PC-9 (cell line): Measurements from ENCODE around the gene HRH4. TPM values are rescaled to one million over a fixed set of nuclear protein-coding genes. Genes with fewer than 3 reads are reported as not detected.
A peak's percentile ranks its signal among the peaks of the same experiment; 100 is the strongest.

Experiments used
- Bru-seq: library from RNA; stranded (reverse); fragments of 400-500 nt; gene quantifications from one replicate; lab custom pipeline; 2021; lab: Mats Ljungman, UMichigan
- BruChase-seq, 2 experiments: library from RNA; stranded (reverse); fragments of 400-500 nt; gene quantifications; one replicate each; lab custom pipeline; 2021; lab: Mats Ljungman, UMichigan
- BruUV-seq: library from RNA; stranded (reverse); fragments of 400-500 nt; replicated peaks from 2 replicates; lab custom pipeline; 2021; lab: Mats Ljungman, UMichigan
- CTCF ChIA-PET: fragments of 300-600 bp; sonication (Branson Sonifier 250); formaldehyde crosslinking; loops from one replicate; lab custom pipeline; 2022; ENCODE audit warnings: antibody characterized with exemption; lab: Charles Lee
- POLR2A ChIA-PET: fragments of 300-600 bp; sonication (Branson Sonifier 250); formaldehyde crosslinking; loops from one replicate; lab custom pipeline; 2022; ENCODE audit warnings: antibody characterized with exemption; ENCODE audit not compliant: unreplicated experiment; lab: Charles Lee
- DNase-seq, 2 experiments: peaks; one replicate each; pipeline versions ENCODE4 v3.0.0 to v3.0.0-alpha.2; 2015 to 2022; ENCODE audit warnings: mixed read lengths in 1 of 2
- H2AFZ ChIP-seq: fragments of 200-600 bp; sonication (generic); 2 replicates; pipeline ENCODE4 v1.8.1; 2017; ENCODE audit warnings: antibody characterized with exemption
- H3F3A ChIP-seq: fragments of 200-600 bp; sonication (generic); 2 replicates; pipeline ENCODE4 v1.8.1; 2017; ENCODE audit warnings: antibody characterized with exemption, mild to moderate bottlenecking, low read depth; ENCODE audit not compliant: insufficient read depth
- H3K27ac ChIP-seq: fragments of 200-600 bp; sonication (generic); 2 replicates; pipeline ENCODE4 v1.6.1; 2016; ENCODE audit warnings: mixed run types
- H3K27me3 ChIP-seq: fragments of 200-600 bp; sonication (generic); 2 replicates; pipeline ENCODE4 v1.6.1; 2016; ENCODE audit warnings: low read depth, mixed run types; ENCODE audit not compliant: insufficient read depth
- H3K36me3 ChIP-seq: fragments of 200-600 bp; sonication (generic); 2 replicates; pipeline ENCODE4 v1.6.1; 2016; ENCODE audit warnings: low read depth, mixed run types
- H3K4me1 ChIP-seq: fragments of 200-600 bp; sonication (generic); replicated peaks from 2 replicates; pipeline ENCODE4 v1.6.1; 2016; ENCODE audit warnings: mixed run types; ENCODE audit not compliant: insufficient read depth
- H3K4me2 ChIP-seq: fragments of 200-600 bp; sonication (generic); 2 replicates; pipeline ENCODE4 v1.6.1; 2017; ENCODE audit warnings: mixed run types
- H3K4me3 ChIP-seq: fragments of 200-600 bp; sonication (generic); 2 replicates; pipeline ENCODE4 v1.6.1; 2016; ENCODE audit warnings: mixed run types
- H3K79me2 ChIP-seq: fragments of 200-600 bp; sonication (generic); 2 replicates; pipeline ENCODE4 v1.6.1; 2017; ENCODE audit warnings: low read depth, mixed run types
- H3K9me2 ChIP-seq: fragments of 200-600 bp; sonication (generic); 2 replicates; pipeline ENCODE4 v1.8.1; 2017; ENCODE audit warnings: mild to moderate bottlenecking; ENCODE audit not compliant: insufficient read depth
- H3K9me3 ChIP-seq: fragments of 200-600 bp; sonication (generic); 2 replicates; pipeline ENCODE4 v1.8.1; 2016; ENCODE audit warnings: low read depth; ENCODE audit not compliant: insufficient read depth
- H4K20me1 ChIP-seq: fragments of 200-600 bp; sonication (generic); 2 replicates; pipeline ENCODE4 v1.8.1; 2017; ENCODE audit not compliant: insufficient read depth
- EZH2 ChIP-seq: fragments of 200-600 bp; sonication (generic); IDR thresholded peaks from 2 replicates; pipeline ENCODE4 v1.8.0; 2017; ENCODE audit warnings: antibody characterized with exemption, low read depth
- intact Hi-C: fragments of 100-400 bp; cut with micrococcal nuclease; formaldehyde crosslinking; loops from one replicate; pipeline ENCODE4 v1.10.0; 2022; ENCODE audit not compliant: unreplicated experiment
- long read RNA-seq: library from polyadenylated mRNA; stranded (forward); transcript quantifications from one replicate; pipeline ENCODE4 v2.0.0, GENCODE V29; 2022
- total RNA-seq: library from RNA; stranded (reverse); gene quantifications from 2 replicates; pipeline ENCODE4 v1.2.3, GENCODE V29; 2021
- TF ChIP-seq, protein P1 (sequence below): fragments of 200-600 bp; sonication (generic); conservative IDR thresholded peaks from 2 replicates; pipeline ENCODE4 v1.6.1; 2017; ENCODE audit warnings: mixed run types, antibody characterized with exemption, mild to moderate bottlenecking, moderate library complexity

The HRH4 gene, protein sequence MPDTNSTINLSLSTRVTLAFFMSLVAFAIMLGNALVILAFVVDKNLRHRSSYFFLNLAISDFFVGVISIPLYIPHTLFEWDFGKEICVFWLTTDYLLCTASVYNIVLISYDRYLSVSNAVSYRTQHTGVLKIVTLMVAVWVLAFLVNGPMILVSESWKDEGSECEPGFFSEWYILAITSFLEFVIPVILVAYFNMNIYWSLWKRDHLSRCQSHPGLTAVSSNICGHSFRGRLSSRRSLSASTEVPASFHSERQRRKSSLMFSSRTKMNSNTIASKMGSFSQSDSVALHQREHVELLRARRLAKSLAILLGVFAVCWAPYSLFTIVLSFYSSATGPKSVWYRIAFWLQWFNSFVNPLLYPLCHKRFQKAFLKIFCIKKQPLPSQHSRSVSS
- total RNA-seq = 0.18 TPM in 1 of 2 replicates, not detected in the other
- Bru-seq, nascent RNA = percentile 40 among the genes with signal in this experiment
- percentile 37 among the genes with signal in this experiment for BruChase-seq, experiment 1, labeled RNA remaining after a 2-hour chase
- BruChase-seq, experiment 2, labeled RNA remaining after a 6-hour chase = percentile 26 among the genes with signal in this experiment
- long read RNA-seq = 0 reads

DNA sequence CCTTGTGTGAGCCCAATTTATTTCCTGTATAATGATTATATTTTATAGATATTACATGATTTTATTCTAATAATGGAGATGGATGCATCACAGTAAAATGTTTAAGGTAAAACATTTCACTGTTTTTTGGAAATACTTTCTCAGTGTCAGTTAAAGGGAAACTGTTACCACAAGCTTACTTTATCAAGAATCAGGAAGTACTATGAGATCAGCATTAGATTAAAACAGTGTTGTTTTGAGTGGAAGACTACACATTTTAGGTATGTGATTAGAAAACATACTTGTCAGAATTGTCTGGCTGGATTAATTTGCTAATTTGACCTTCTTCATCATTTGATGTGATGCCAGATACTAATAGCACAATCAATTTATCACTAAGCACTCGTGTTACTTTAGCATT is at the start of gene HRH4:
Gene HRH4, plus strand, starts transcription at position 250 of the 400 bp plus-strand sequence. Its CDS starts 92 bp downstream, at position 342.
- Histone ChIP-seq H4K20me1 (no peaks in the 10 kb centered on the region), H3K79me2 (no peaks in the 10 kb centered on the region), H3K4me3 (no peak within 1 kb of the TSS), H3F3A (no peaks in the 10 kb centered on the region), H3K4me2 (no peak within 1 kb of the TSS), H2AFZ (no peak within 1 kb of the TSS), H3K27me3 (no peaks in the 10 kb centered on the region), H3K9me3 (no peaks in the 10 kb centered on the region), H3K36me3 (no peaks in the 10 kb centered on the region), H3K4me1 (no peaks in the 10 kb centered on the region), H3K9me2 (no peaks in the 10 kb centered on the region), H3K27ac (no peak within 1 kb of the TSS)
- no TSS peak for BruUV-seq
- CTCF ChIA-PET = no interaction called here
- no peak for TF ChIP-seq EZH2
- TF ChIP-seq, protein P1, sequence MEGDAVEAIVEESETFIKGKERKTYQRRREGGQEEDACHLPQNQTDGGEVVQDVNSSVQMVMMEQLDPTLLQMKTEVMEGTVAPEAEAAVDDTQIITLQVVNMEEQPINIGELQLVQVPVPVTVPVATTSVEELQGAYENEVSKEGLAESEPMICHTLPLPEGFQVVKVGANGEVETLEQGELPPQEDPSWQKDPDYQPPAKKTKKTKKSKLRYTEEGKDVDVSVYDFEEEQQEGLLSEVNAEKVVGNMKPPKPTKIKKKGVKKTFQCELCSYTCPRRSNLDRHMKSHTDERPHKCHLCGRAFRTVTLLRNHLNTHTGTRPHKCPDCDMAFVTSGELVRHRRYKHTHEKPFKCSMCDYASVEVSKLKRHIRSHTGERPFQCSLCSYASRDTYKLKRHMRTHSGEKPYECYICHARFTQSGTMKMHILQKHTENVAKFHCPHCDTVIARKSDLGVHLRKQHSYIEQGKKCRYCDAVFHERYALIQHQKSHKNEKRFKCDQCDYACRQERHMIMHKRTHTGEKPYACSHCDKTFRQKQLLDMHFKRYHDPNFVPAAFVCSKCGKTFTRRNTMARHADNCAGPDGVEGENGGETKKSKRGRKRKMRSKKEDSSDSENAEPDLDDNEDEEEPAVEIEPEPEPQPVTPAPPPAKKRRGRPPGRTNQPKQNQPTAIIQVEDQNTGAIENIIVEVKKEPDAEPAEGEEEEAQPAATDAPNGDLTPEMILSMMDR = no peak
- POLR2A ChIA-PET = interaction anchor here (0.6 kb wide), 1 partner anchor 93 kb away, joined by 5 read pairs; no protein-coding TSS in a partner anchor
- intact Hi-C loops = no loop called here
- no peak for DNase-seq

DNA sequence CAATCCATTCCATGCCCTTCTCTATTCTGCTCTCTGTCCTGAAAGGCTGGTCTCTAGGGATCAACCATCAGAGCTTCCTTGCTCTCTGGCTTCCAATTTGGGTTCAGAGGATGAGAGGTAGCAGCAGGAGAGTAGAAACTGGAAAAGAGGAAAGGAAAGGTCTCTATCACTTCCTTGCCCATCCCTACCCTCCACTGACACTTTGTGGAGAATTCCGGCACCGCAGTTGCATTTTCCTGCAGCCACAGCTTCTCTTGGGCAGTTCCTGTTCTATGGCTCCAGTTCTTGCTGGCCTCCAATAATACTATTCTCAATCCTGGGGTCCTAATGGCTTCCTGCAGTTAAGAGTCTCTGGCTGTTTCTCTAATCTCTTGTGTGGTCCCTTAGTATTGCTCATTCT is 47.3 kb upstream of the HRH4 start:
- H4K20me1 ChIP-seq = no peaks in the 10 kb centered on the region
- intact Hi-C loops = no loop called here
- no peak overlapping the region for H2AFZ ChIP-seq
- no peaks in the 10 kb centered on the region for H3F3A ChIP-seq
- no peak overlapping the region for H3K4me2 ChIP-seq
- no peaks in the 10 kb centered on the region for H3K79me2 ChIP-seq
- no peaks in the 10 kb centered on the region for H3K9me2 ChIP-seq
- H3K27me3 ChIP-seq = no peaks in the 10 kb centered on the region
- no peaks in the 10 kb centered on the region for H3K4me1 ChIP-seq
- TF ChIP-seq, protein P1 = no peak
- TF ChIP-seq EZH2 = no peak
- no peaks in the 10 kb centered on the region for H3K36me3 ChIP-seq
- no peak overlapping the region for H3K27ac ChIP-seq
- ChIA-PET POLR2A (no interaction called here), CTCF (no interaction called here)
- H3K4me3 ChIP-seq = no peak overlapping the region
- no TSS peak for BruUV-seq
- DNase-seq = no peak
- no peaks in the 10 kb centered on the region for H3K9me3 ChIP-seq

DNA sequence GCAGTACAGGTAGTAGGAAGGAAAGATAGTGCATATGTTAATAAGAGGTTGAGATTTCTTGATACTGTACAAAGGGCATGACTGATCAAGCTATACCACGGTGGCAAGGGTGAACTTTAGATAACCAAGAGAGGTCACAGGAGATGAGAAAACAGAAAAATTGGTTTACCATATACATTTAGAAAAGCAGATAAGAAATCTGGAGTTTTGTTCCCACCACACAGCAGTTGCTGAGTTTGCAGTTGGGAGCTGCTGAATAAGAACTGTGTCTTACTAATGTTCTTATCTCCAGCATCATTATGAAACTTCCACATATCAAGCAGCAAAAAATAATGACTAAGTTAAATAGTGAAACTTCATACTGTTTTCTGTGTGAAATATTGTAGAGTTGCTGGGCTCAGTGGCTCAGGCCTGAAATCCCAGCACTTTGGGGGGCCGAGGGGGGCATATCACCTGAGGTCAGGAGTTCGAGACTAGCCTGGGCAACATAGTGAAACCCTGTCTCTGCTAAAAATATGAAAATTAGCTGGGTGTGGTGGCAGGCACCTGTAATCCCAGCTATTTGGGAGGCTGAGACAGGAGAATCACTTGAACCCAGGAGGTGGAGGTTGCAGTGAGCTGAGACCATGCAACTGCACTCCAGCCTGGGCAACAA is 46.0 kb upstream of the HRH4 start:
- Histone ChIP-seq H3F3A (no peaks in the 10 kb centered on the region), H3K27me3 (no peaks in the 10 kb centered on the region), H3K27ac (no peak overlapping the region), H3K9me2 (no peaks in the 10 kb centered on the region), H3K4me3 (no peak overlapping the region), H4K20me1 (no peaks in the 10 kb centered on the region), H3K36me3 (no peaks in the 10 kb centered on the region), H3K4me1 (no peaks in the 10 kb centered on the region), H3K79me2 (no peaks in the 10 kb centered on the region), H3K9me3 (no peaks in the 10 kb centered on the region), H2AFZ (no peak overlapping the region), H3K4me2 (no peak overlapping the region)
- DNase-seq = no peak
- intact Hi-C loops = no loop called here
- ChIA-PET CTCF (interaction anchor here (0.7 kb wide), 1 partner anchor 46 kb away, joined by 13 read pairs; no protein-coding TSS in a partner anchor), POLR2A (no interaction called here)
- TF ChIP-seq, protein P1 = no peak
- TF ChIP-seq EZH2 = no peak
- BruUV-seq = no TSS peak
